SK-MEL-5 (cell line): ENCODE data around the gene UBXN2A. TPM values are rescaled to one million over a fixed set of nuclear protein-coding genes. Genes with fewer than 3 reads are reported as not detected.

Experiments used
- DNase-seq: peaks from one replicate; pipeline ENCODE4 v3.0.0-alpha.2; 2016; ENCODE audit warnings: low read depth, low spot score
- in situ Hi-C: cut with HindIII; loops from 2 replicates; pipeline ENCODE4 v1.10.0; 2016; ENCODE audit warnings: low sequenced_read_pairs, high pct_unique_total_duplicates, low pct_unique_long_range_greater_than_20kb
- small RNA-seq, 2 experiments: library from RNA; depleted of rRNA; stranded (forward); fragments of <200 nt; gene quantifications; one replicate each; pipeline ENCODE3, GENCODE V24; 2014
- total RNA-seq: library from RNA; depleted of rRNA; stranded (reverse); fragments of >200 nt; shearing (Covaris generic); gene quantifications from 2 replicates; pipeline ENCODE4 v1.2.3, GENCODE V29; 2014; rRNA removed

UBXN2A gene
- total RNA-seq, 1 experiment from 2014 or later = 39.4 TPM

DNA sequence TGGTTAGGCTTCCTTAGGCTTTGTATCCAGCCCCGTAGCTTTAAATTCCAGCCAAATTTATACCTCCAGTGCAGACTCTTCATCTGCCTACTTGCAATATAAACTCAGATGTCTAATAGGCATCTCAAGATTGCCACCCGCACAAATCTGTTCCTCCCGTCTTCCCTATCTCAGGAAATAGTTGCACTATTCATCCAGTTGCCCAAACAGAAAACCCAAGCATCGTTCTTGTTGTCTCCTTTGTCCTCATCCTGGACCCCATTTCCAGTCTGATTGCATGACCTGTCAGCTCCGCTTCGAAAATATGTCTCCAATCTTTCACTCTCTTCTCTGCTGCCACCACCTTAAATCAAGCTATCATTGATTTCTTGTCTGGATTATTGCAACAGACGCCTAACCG is 111.6 kb downstream of the UBXN2A start:
- DNase-seq = no peak
- in situ Hi-C loops = no loop called here

DNA sequence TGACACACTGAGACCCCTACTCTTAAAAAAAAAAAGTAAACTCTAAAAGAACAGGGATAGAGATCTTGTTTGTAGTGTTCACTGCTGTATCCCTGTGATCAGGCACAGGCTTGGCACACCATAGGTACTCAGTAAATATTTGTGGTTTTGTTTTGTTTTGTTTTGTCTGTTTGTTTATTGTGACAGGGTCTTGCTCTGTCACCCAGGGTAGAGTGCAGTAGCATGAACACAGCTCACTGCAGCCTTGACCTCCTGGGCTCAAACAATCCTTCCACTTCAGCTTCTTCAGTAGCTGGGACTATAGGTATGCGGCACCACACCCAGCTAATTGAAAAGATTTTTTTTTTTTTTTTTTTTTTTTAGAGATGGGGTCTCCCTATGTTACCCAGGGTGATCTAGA is 112.7 kb downstream of the UBXN2A start:
- in situ Hi-C loops = no loop called here
- DNase-seq = no peak

Small RNA genes lying within 50 kb of the gene (small RNA-seq; reads per million reads assigned to genes)
- gene RN7SL610P (0 reads per million in 2 experiments), gene RNU6-370P (0 reads per million in 2 experiments)

Other genes with a start within 250 kb of the UBXN2A start
- 7.9 and 8.9 TPM in 2 replicates for gene ATAD2B, start 13.3 kb upstream of the UBXN2A start, total RNA-seq
- gene MFSD2B, start 69.6 kb downstream of the UBXN2A start, total RNA-seq = not detected in 2 replicates
- 22.6 and 23.3 TPM in 2 replicates for gene WDCP, start 106.9 kb downstream of the UBXN2A start, total RNA-seq
- gene FKBP1B, start 109.3 kb downstream of the UBXN2A start, total RNA-seq = 10.0 and 11.7 TPM in 2 replicates
- 471 and 487 TPM in 2 replicates for gene SF3B6, start 135.9 kb downstream of the UBXN2A start, total RNA-seq
- gene TP53I3, start 144.4 kb downstream of the UBXN2A start, total RNA-seq = 16.6 and 20.9 TPM in 2 replicates
- gene PFN4, start 182.9 kb downstream of the UBXN2A start, total RNA-seq = 1.6 and 2.3 TPM in 2 replicates
- gene FAM228B, start 183.0 kb downstream of the UBXN2A start, total RNA-seq = 2.9 and 4.0 TPM in 2 replicates
- gene FAM228A, start 234.6 kb downstream of the UBXN2A start, total RNA-seq = not detected in 2 replicates